ENCODE data around the gene ZBTB17.
"Not testable (repeated sequence)": the region's sequence is repeated elsewhere in the genome, so short reads cannot be mapped to it uniquely, and the experiment has no call there.

Gene ZBTB17

GRCh38 chr1:15985611-15986297, 9.9 kb upstream of the ZBTB17 start:
- DNase-seq (ENCODE audit: low read depth, low spot score), result no peak
- no peaks in the 10 kb centered on the region for H3K4me1 ChIP-seq (ENCODE audit: control insufficient read depth, insufficient read depth, low read length)
- no peaks in the 10 kb centered on the region for H3K9me3 ChIP-seq (ENCODE audit: control insufficient read depth, insufficient read depth, low read length)
- no peak overlapping the region for H3K4me3 ChIP-seq (ENCODE audit: low read length)
- H3K36me3 ChIP-seq (ENCODE audit: control insufficient read depth, insufficient read depth, low read length), result no peaks in the 10 kb centered on the region
- no CpG with 5 or more reads among the region's 5 CpGs for WGBS (ENCODE audit: insufficient coverage, insufficient read length)
- H3K27ac ChIP-seq (ENCODE audit: low read length), result no peak overlapping the region
- no peaks in the 10 kb centered on the region for H3K27me3 ChIP-seq (ENCODE audit: control insufficient read depth, insufficient read depth, low read length)

- Histone ChIP-seq H3K4me1 (ENCODE audit: control insufficient read depth, insufficient read depth, low read length) (no peaks in the 10 kb centered on the region), H3K4me3 (ENCODE audit: low read length) (no peak overlapping the region), H3K27ac (ENCODE audit: low read length) (no peak overlapping the region), H3K27me3 (ENCODE audit: control insufficient read depth, insufficient read depth, low read length) (no peaks in the 10 kb centered on the region), H3K36me3 (ENCODE audit: control insufficient read depth, insufficient read depth, low read length) (no peaks in the 10 kb centered on the region), H3K9me3 (ENCODE audit: control insufficient read depth, insufficient read depth, low read length) (no peaks in the 10 kb centered on the region)
- no CpG with 5 or more reads among the region's 1 CpG for WGBS (ENCODE audit: insufficient coverage, insufficient read length)
- no peak for DNase-seq (ENCODE audit: low read depth, low spot score)
Measured at GRCh38 chr1:15983275-15983674, 7.4 kb upstream of the ZBTB17 start.

GRCh38 chr1:15981679-15982078, 5.8 kb upstream of the ZBTB17 start:
- no peak for DNase-seq (ENCODE audit: low read depth, low spot score)
- no peaks in the 10 kb centered on the region for H3K27me3 ChIP-seq (ENCODE audit: control insufficient read depth, insufficient read depth, low read length)
- no peaks in the 10 kb centered on the region for H3K36me3 ChIP-seq (ENCODE audit: control insufficient read depth, insufficient read depth, low read length)
- no peak overlapping the region for H3K27ac ChIP-seq (ENCODE audit: low read length)
- H3K4me3 ChIP-seq (ENCODE audit: low read length), result no peak overlapping the region
- no peaks in the 10 kb centered on the region for H3K4me1 ChIP-seq (ENCODE audit: control insufficient read depth, insufficient read depth, low read length)
- H3K9me3 ChIP-seq (ENCODE audit: control insufficient read depth, insufficient read depth, low read length), result no peaks in the 10 kb centered on the region
- WGBS (ENCODE audit: insufficient coverage, insufficient read length), result no CpG with 5 or more reads among the region's 3 CpGs

GRCh38 chr1:15977947-15978346, 2.0 kb upstream of the ZBTB17 start:
- H3K36me3 ChIP-seq (ENCODE audit: control insufficient read depth, insufficient read depth, low read length); H3K27me3 ChIP-seq (ENCODE audit: control insufficient read depth, insufficient read depth, low read length); H3K27ac ChIP-seq (ENCODE audit: low read length); H3K4me3 ChIP-seq (ENCODE audit: low read length); H3K9me3 ChIP-seq (ENCODE audit: control insufficient read depth, insufficient read depth, low read length); DNase-seq (ENCODE audit: low read depth, low spot score); H3K4me1 ChIP-seq (ENCODE audit: control insufficient read depth, insufficient read depth, low read length): not testable (repeated sequence)
- no CpG with 5 or more reads among the region's 4 CpGs for WGBS (ENCODE audit: insufficient coverage, insufficient read length)

- H3K4me1 ChIP-seq (ENCODE audit: control insufficient read depth, insufficient read depth, low read length), result no peaks in the 10 kb centered on the region
- H3K36me3 ChIP-seq (ENCODE audit: control insufficient read depth, insufficient read depth, low read length), result peaks cover 4% of the 10 kb centered on the region; the same call in 1 of the 2 replicates
- peak overlapping the region; percentile 87; the same call in 1 of the 2 replicates for H3K4me3 ChIP-seq (ENCODE audit: low read length)
- H3K27me3 ChIP-seq (ENCODE audit: control insufficient read depth, insufficient read depth, low read length), result no peaks in the 10 kb centered on the region
- H3K27ac ChIP-seq (ENCODE audit: low read length), result no peak overlapping the region
- H3K9me3 ChIP-seq (ENCODE audit: control insufficient read depth, insufficient read depth, low read length), result no peaks in the 10 kb centered on the region
- WGBS (ENCODE audit: insufficient coverage, insufficient read length), result no CpG with 5 or more reads among the region's 47 CpGs
- DNase-seq (ENCODE audit: low read depth, low spot score), result no peak
Measured at GRCh38 chr1:15975358-15975804, 520 bp downstream of the ZBTB17 start.

GRCh38 chr1:15974855-15975254, 1.0 kb downstream of the ZBTB17 start:
- no peak for DNase-seq (ENCODE audit: low read depth, low spot score)
- no CpG with 5 or more reads among the region's 9 CpGs for WGBS (ENCODE audit: insufficient coverage, insufficient read length)
- Histone ChIP-seq H3K4me1 (ENCODE audit: control insufficient read depth, insufficient read depth, low read length) (no peaks in the 10 kb centered on the region), H3K36me3 (ENCODE audit: control insufficient read depth, insufficient read depth, low read length) (peaks cover 4% of the 10 kb centered on the region; the same call in 1 of the 2 replicates), H3K4me3 (ENCODE audit: low read length) (peak overlapping the region; percentile 87; the same call in 1 of the 2 replicates), H3K27me3 (ENCODE audit: control insufficient read depth, insufficient read depth, low read length) (no peaks in the 10 kb centered on the region), H3K27ac (ENCODE audit: low read length) (no peak overlapping the region), H3K9me3 (ENCODE audit: control insufficient read depth, insufficient read depth, low read length) (no peaks in the 10 kb centered on the region)

- no peak overlapping the region for H3K27ac ChIP-seq (ENCODE audit: low read length)
- peaks cover 1% of the 10 kb centered on the region; the same call in 1 of the 2 replicates for H3K9me3 ChIP-seq (ENCODE audit: control insufficient read depth, insufficient read depth, low read length)
- no peaks in the 10 kb centered on the region for H3K27me3 ChIP-seq (ENCODE audit: control insufficient read depth, insufficient read depth, low read length)
- no peaks in the 10 kb centered on the region for H3K4me1 ChIP-seq (ENCODE audit: control insufficient read depth, insufficient read depth, low read length)
- DNase-seq (ENCODE audit: low read depth, low spot score), result no peak
- peaks cover 6% of the 10 kb centered on the region for H3K36me3 ChIP-seq (ENCODE audit: control insufficient read depth, insufficient read depth, low read length)
- H3K4me3 ChIP-seq (ENCODE audit: low read length), result no peak overlapping the region
- no CpG with 5 or more reads among the region's 4 CpGs for WGBS (ENCODE audit: insufficient coverage, insufficient read length)
Measured at GRCh38 chr1:15973772-15974171, 2.1 kb downstream of the ZBTB17 start.

- no CpG with 5 or more reads among the region's 1 CpG for whole genome bisulfite sequencing (ENCODE audit: insufficient coverage, insufficient read length)
- Histone ChIP-seq H3K4me1 (ENCODE audit: control insufficient read depth, insufficient read depth, low read length) (no peaks in the 10 kb centered on the region), H3K36me3 (ENCODE audit: control insufficient read depth, insufficient read depth, low read length) (peaks cover 8% of the 10 kb centered on the region), H3K4me3 (ENCODE audit: low read length) (no peak overlapping the region), H3K9me3 (ENCODE audit: control insufficient read depth, insufficient read depth, low read length) (peaks cover 1% of the 10 kb centered on the region; the same call in 1 of the 2 replicates), H3K27ac (ENCODE audit: low read length) (no peak overlapping the region), H3K27me3 (ENCODE audit: control insufficient read depth, insufficient read depth, low read length) (no peaks in the 10 kb centered on the region; the same call in 1 of the 2 replicates)
- DNase-seq (ENCODE audit: low read depth, low spot score), result no peak
Measured at GRCh38 chr1:15972409-15972808, 3.5 kb downstream of the ZBTB17 start.

- no peak for DNase-seq (ENCODE audit: low read depth, low spot score)
- Histone ChIP-seq H3K27me3 (ENCODE audit: control insufficient read depth, insufficient read depth, low read length) (no peaks in the 10 kb centered on the region; the same call in 1 of the 2 replicates), H3K4me3 (ENCODE audit: low read length) (no peak overlapping the region), H3K4me1 (ENCODE audit: control insufficient read depth, insufficient read depth, low read length) (no peaks in the 10 kb centered on the region), H3K27ac (ENCODE audit: low read length) (no peak overlapping the region), H3K9me3 (ENCODE audit: control insufficient read depth, insufficient read depth, low read length) (peaks cover 1% of the 10 kb centered on the region; the same call in 1 of the 2 replicates), H3K36me3 (ENCODE audit: control insufficient read depth, insufficient read depth, low read length) (peaks cover 8% of the 10 kb centered on the region)
Measured at GRCh38 chr1:15970911-15971310, 5.0 kb downstream of the ZBTB17 start.

GRCh38 chr1:15969321-15969880, 6.5 kb downstream of the ZBTB17 start:
- Histone ChIP-seq H3K4me1 (ENCODE audit: control insufficient read depth, insufficient read depth, low read length) (no peaks in the 10 kb centered on the region), H3K9me3 (ENCODE audit: control insufficient read depth, insufficient read depth, low read length) (peaks cover 1% of the 10 kb centered on the region; the same call in 1 of the 2 replicates), H3K27me3 (ENCODE audit: control insufficient read depth, insufficient read depth, low read length) (no peaks in the 10 kb centered on the region; the same call in 1 of the 2 replicates), H3K4me3 (ENCODE audit: low read length) (no peak overlapping the region), H3K27ac (ENCODE audit: low read length) (no peak overlapping the region), H3K36me3 (ENCODE audit: control insufficient read depth, insufficient read depth, low read length) (peaks cover 8% of the 10 kb centered on the region)
- no CpG with 5 or more reads among the region's 13 CpGs for WGBS (ENCODE audit: insufficient coverage, insufficient read length)
- DNase-seq (ENCODE audit: low read depth, low spot score), result no peak
